Erythroblast (primary cell): ENCODE measurements around the gene PNMT.

Source experiments
- GATA1 ChIP-seq: IDR thresholded peaks from 2 replicates; pipeline ENCODE4 v1.6.1; 2011; ENCODE audit warnings: low read depth, mild to moderate bottlenecking, control low read depth, low read length, moderate library complexity
- POLR2A ChIP-seq: IDR thresholded peaks from 2 replicates; pipeline ENCODE4 v1.6.1; 2011; ENCODE audit warnings: mild to moderate bottlenecking, low read length

GRCh38 chr17:39663340-39663687, 4.9 kb upstream of the PNMT start:
- no peak for TF ChIP-seq POLR2A
- no peak for TF ChIP-seq GATA1
